Nephron (organoid): ENCODE results near the gene HNRNPH3.

Experiments
- H3K27ac Mint-ChIP-seq, 3 experiments: 2 replicates each; pipeline ENCODE4 v1.8.0; 2020; ENCODE audit warnings: mixed read lengths in 3 of 3, mild to moderate bottlenecking in 2 of 3, moderate library complexity in 1 of 3
- H3K27me3 Mint-ChIP-seq: 2 replicates; pipeline ENCODE4 v1.8.0; 2021; ENCODE audit warnings: low read depth, mild to moderate bottlenecking, moderate library complexity, mixed read lengths
- H3K36me3 Mint-ChIP-seq: 2 replicates; pipeline ENCODE4 v1.8.0; 2020; ENCODE audit warnings: low read depth, mixed read lengths
- H3K4me1 Mint-ChIP-seq: 2 replicates; pipeline ENCODE4 v1.8.0; 2020; ENCODE audit warnings: mixed read lengths
- H3K4me3 Mint-ChIP-seq, 3 experiments: 2 replicates each; pipeline ENCODE4 v1.8.0; 2020; ENCODE audit warnings: mild to moderate bottlenecking in 3 of 3, mixed read lengths in 3 of 3, moderate library complexity in 2 of 3
- H3K9me3 Mint-ChIP-seq: 2 replicates; pipeline ENCODE4 v1.8.0; 2020; ENCODE audit warnings: mixed read lengths
- CTCF ChIP-seq, 3 experiments: fragments of 200-600 bp; sonication (generic); IDR thresholded peaks; one replicate each; pipeline ENCODE4 v1.5.0; 2021; ENCODE audit warnings: antibody characterized with exemption in 3 of 3; ENCODE audit not compliant: unreplicated experiment in 3 of 3

The HNRNPH3 gene

GRCh38 chr10:68334672-68335467 is 3.0 kb downstream of the HNRNPH3 start:
- Mint-ChIP-seq H3K4me3 (peak overlapping the region; percentile 99 to 100 (median 100)), H3K27me3 (no peaks in the 10 kb centered on the region), H3K4me1 (peaks cover 55% of the 10 kb centered on the region), H3K27ac (peak overlapping the region; percentile 57 to 100 (median 99)), H3K36me3 (peaks cover 40% of the 10 kb centered on the region), H3K9me3 (no peaks in the 10 kb centered on the region)
- TF ChIP-seq CTCF (IDR thresholded peaks at IDR 0.05; ENCODE audit: unreplicated experiment in 3 of 3), result no peak

- H3K4me1 Mint-ChIP-seq, result peaks cover 42% of the 10 kb centered on the region
- H3K9me3 Mint-ChIP-seq, result no peaks in the 10 kb centered on the region
- H3K36me3 Mint-ChIP-seq, result peaks cover 60% of the 10 kb centered on the region
- TF ChIP-seq CTCF (IDR thresholded peaks at IDR 0.05; ENCODE audit: unreplicated experiment in 3 of 3), result no peak
- peak overlapping the region; percentile 65 to 78 (median 67) for H3K4me3 Mint-ChIP-seq
- peak overlapping the region in 1 of 3 experiments; percentile 26 for H3K27ac Mint-ChIP-seq
- no peaks in the 10 kb centered on the region for H3K27me3 Mint-ChIP-seq
Measured at GRCh38 chr10:68336754-68337351, 5.0 kb downstream of the HNRNPH3 start.

- peaks cover 84% of the 10 kb centered on the region for H3K36me3 Mint-ChIP-seq
- H3K4me3 Mint-ChIP-seq, result no peak overlapping the region
- H3K9me3 Mint-ChIP-seq, result no peaks in the 10 kb centered on the region
- H3K27me3 Mint-ChIP-seq, result no peaks in the 10 kb centered on the region
- peaks cover 30% of the 10 kb centered on the region for H3K4me1 Mint-ChIP-seq
- H3K27ac Mint-ChIP-seq, result no peak overlapping the region
- TF ChIP-seq CTCF (IDR thresholded peaks at IDR 0.05; ENCODE audit: unreplicated experiment in 3 of 3), result no peak
Measured at GRCh38 chr10:68340358-68341080, 8.7 kb downstream of the HNRNPH3 start.

- no peak for TF ChIP-seq CTCF (IDR thresholded peaks at IDR 0.05; ENCODE audit: unreplicated experiment in 3 of 3)
- Mint-ChIP-seq H3K4me1 (peaks cover 5% of the 10 kb centered on the region), H3K36me3 (peaks cover 85% of the 10 kb centered on the region), H3K4me3 (no peak overlapping the region), H3K27me3 (no peaks in the 10 kb centered on the region), H3K9me3 (no peaks in the 10 kb centered on the region), H3K27ac (no peak overlapping the region)
Measured at GRCh38 chr10:68342909-68343516, 11.1 kb downstream of the HNRNPH3 start.

- Mint-ChIP-seq H3K4me1 (no peaks in the 10 kb centered on the region), H3K27ac (peak overlapping the region in 1 of 3 experiments; percentile 6), H3K36me3 (peaks cover 76% of the 10 kb centered on the region), H3K27me3 (no peaks in the 10 kb centered on the region), H3K9me3 (no peaks in the 10 kb centered on the region), H3K4me3 (no peak overlapping the region)
- no peak for TF ChIP-seq CTCF (IDR thresholded peaks at IDR 0.05; ENCODE audit: unreplicated experiment in 3 of 3)
Measured at GRCh38 chr10:68345621-68346020, 13.8 kb downstream of the HNRNPH3 start.
